ENCODE results near the gene CDCA7L. TPM values are rescaled to one million over a fixed set of nuclear protein-coding genes. Genes with fewer than 3 reads are reported as not detected.

The CDCA7L gene
- total RNA-seq, 4 donors from 2014 or later = 7.4 to 16.9 (median 10.8) TPM

GRCh38 chr7:21912931-21913780, 32.5 kb downstream of the CDCA7L start:
- no peak for TF ChIP-seq POLR2A (IDR thresholded peaks at IDR 0.05)
- no peak for TF ChIP-seq EP300 (IDR thresholded peaks at IDR 0.05)
- TF ChIP-seq, protein P1, sequence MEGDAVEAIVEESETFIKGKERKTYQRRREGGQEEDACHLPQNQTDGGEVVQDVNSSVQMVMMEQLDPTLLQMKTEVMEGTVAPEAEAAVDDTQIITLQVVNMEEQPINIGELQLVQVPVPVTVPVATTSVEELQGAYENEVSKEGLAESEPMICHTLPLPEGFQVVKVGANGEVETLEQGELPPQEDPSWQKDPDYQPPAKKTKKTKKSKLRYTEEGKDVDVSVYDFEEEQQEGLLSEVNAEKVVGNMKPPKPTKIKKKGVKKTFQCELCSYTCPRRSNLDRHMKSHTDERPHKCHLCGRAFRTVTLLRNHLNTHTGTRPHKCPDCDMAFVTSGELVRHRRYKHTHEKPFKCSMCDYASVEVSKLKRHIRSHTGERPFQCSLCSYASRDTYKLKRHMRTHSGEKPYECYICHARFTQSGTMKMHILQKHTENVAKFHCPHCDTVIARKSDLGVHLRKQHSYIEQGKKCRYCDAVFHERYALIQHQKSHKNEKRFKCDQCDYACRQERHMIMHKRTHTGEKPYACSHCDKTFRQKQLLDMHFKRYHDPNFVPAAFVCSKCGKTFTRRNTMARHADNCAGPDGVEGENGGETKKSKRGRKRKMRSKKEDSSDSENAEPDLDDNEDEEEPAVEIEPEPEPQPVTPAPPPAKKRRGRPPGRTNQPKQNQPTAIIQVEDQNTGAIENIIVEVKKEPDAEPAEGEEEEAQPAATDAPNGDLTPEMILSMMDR (IDR thresholded peaks at IDR 0.05) = no peak
- DNase-seq (ENCODE audit: low spot score in 2 of 2) = no peak
- Histone ChIP-seq H3K27ac (no peak overlapping the region), H3K27me3 (no peaks in the 10 kb centered on the region), H3K9me3 (no peaks in the 10 kb centered on the region), H3K4me3 (no peak overlapping the region), H3K36me3 (peaks cover 0 to 54% (median 0%) of the 10 kb centered on the region in 3 donors), H3K4me1 (no peaks in the 10 kb centered on the region)
- WGBS, 2 donors = 67 to 71% methylated on average over 8 of the region's 8 CpGs

DNA sequence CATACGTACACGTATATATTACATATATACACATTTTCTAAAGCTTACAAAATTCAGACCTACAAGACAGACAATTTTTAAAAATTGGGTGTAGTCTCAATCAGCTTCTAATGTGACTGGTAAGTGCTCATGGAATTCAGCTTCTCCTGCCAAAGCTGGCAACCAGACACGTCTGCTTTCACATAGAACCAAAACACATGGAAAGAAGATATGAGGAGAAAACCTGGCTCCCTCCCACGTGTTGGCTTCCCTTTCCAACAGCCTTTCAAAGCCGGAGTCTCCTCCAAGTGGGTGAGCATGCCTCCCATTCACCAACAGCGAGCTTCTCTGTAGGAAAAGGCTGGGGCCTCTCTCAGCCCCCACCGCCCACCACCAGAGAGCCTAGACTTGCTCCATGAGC, 33.4 kb downstream of the CDCA7L start:
- H3K4me1 ChIP-seq = no peaks in the 10 kb centered on the region
- WGBS, 2 donors = 64 to 82% methylated on average over 7 of the region's 7 CpGs
- TF ChIP-seq, protein P1 (IDR thresholded peaks at IDR 0.05) = no peak
- TF ChIP-seq POLR2A (IDR thresholded peaks at IDR 0.05) = no peak
- no peak for TF ChIP-seq EP300 (IDR thresholded peaks at IDR 0.05)
- DNase-seq (ENCODE audit: low spot score in 2 of 2) = no peak
- H3K36me3 ChIP-seq = peaks cover 0 to 62% (median 0%) of the 10 kb centered on the region in 3 donors
- no peaks in the 10 kb centered on the region for H3K9me3 ChIP-seq
- no peaks in the 10 kb centered on the region for H3K27me3 ChIP-seq
- H3K4me3 ChIP-seq = no peak overlapping the region
- no peak overlapping the region for H3K27ac ChIP-seq

- Histone ChIP-seq H3K36me3 (peaks cover 0 to 71% (median 0%) of the 10 kb centered on the region in 3 donors), H3K9me3 (no peaks in the 10 kb centered on the region), H3K4me3 (no peak overlapping the region), H3K27ac (no peak overlapping the region), H3K27me3 (no peaks in the 10 kb centered on the region), H3K4me1 (no peaks in the 10 kb centered on the region)
- 84 to 90% methylated on average over 8 of the region's 8 CpGs for WGBS, 2 donors
- DNase-seq (ENCODE audit: low spot score in 2 of 2) = no peak
- TF ChIP-seq, protein P1 (IDR thresholded peaks at IDR 0.05) = no peak
- TF ChIP-seq EP300 (IDR thresholded peaks at IDR 0.05) (no peak), POLR2A (IDR thresholded peaks at IDR 0.05) (no peak)
Measured at GRCh38 chr7:21911341-21911875, 34.3 kb downstream of the CDCA7L start.

- no peak for TF ChIP-seq POLR2A (IDR thresholded peaks at IDR 0.05)
- TF ChIP-seq, protein P1 (IDR thresholded peaks at IDR 0.05) = no peak
- no peak for TF ChIP-seq EP300 (IDR thresholded peaks at IDR 0.05)
- no peak overlapping the region for H3K27ac ChIP-seq
- 82 to 87% methylated on average over 6 of the region's 6 CpGs for WGBS, 2 donors
Measured at GRCh38 chr7:21910253-21910652, 35.4 kb downstream of the CDCA7L start.

DNA sequence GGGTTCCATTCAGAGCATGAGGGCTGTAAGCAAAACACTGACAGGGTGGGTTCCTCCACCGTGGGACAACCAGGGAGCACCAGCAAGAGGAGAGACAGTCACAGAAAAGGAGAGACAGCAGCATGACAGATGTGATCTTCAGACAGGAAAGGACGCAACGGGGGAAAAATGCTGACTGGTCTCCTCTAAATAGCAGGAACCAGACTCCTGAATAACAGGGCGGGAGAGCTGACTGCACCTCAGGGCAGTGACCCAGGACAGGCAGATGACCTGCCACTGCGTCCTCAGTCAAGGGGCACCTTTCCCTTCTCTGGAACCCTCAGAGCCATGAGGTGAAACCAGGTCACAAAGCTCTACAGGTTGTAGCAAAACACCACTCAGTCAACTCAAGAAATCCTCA, 37.0 kb downstream of the CDCA7L start:
- WGBS, 2 donors = 92 to 93% methylated on average over 5 of the region's 5 CpGs
- Histone ChIP-seq H3K36me3 (peaks cover 0 to 77% (median 0%) of the 10 kb centered on the region in 3 donors), H3K27me3 (no peaks in the 10 kb centered on the region), H3K27ac (no peak overlapping the region), H3K9me3 (no peaks in the 10 kb centered on the region), H3K4me1 (no peaks in the 10 kb centered on the region), H3K4me3 (no peak overlapping the region)
- TF ChIP-seq EP300 (IDR thresholded peaks at IDR 0.05) (no peak), POLR2A (IDR thresholded peaks at IDR 0.05) (no peak)
- TF ChIP-seq, protein P1 (IDR thresholded peaks at IDR 0.05) = no peak
- no peak for DNase-seq (ENCODE audit: low spot score in 2 of 2)

More at GRCh38 chr7:21910253-21910652, 35.4 kb downstream of the CDCA7L start:
- H3K36me3 ChIP-seq = peaks cover 0 to 74% (median 0%) of the 10 kb centered on the region in 3 donors
- H3K4me1 ChIP-seq = no peaks in the 10 kb centered on the region
- no peaks in the 10 kb centered on the region for H3K9me3 ChIP-seq
- no peak overlapping the region for H3K4me3 ChIP-seq
- H3K27me3 ChIP-seq = no peaks in the 10 kb centered on the region
- no peak for DNase-seq (ENCODE audit: low spot score in 2 of 2)
